ENCODE measurements around the gene ALAS1. TPM values are rescaled to one million over a fixed set of nuclear protein-coding genes. Genes with fewer than 3 reads are reported as not detected.

Gene ALAS1
- total RNA-seq, 2 donors from 2014 or later = 39.8 to 58.8 TPM

DNA sequence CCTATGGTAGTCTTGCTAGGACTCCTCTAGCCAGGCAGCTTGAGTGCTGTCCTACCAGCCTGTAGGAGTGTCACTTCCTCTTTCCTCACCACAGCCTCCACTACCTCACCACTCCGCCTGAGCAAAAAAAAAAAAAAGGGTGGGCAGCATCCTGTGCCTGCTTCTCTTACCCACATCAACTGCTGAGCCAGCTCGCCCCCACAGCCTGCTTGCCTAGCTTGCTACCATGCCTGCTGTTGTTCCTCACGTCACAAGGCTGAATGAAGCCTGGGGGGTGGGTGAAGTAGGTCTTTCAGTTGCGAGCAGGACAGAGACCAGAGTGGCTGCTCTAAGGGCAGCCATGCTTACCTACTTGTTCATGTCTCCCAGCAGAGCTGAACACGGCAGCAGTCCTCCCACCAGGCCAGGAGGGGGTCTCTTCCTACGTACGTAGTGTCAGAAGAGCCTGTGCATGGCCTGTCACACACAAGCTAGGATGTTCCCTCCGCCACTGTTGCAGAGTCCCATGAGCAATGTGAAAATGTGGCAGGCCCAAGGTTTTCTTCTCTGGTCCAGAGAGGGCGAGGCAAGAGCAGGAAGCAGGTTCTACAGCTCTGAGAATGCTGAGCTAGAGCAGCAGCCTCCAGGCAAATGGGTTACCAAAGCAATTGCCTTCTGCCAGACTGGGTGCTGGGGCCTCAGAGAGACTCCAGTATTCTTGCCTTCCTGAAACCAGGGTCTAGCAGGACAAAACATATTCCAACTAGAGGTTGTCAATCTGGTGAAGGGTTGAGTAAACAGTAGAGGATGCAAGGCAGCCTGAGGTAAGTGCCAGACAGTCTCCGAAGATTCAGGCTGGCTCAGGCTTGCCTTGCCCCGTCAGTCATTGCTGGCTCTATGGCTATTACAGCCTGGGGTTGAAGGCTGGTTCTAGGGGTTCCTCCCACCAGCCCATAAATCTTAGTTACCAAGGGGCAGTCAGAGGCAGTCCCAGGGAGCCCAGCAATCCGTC is 55.6 kb downstream of the ALAS1 start:
- Histone ChIP-seq H3K27me3 (replicated peaks; ENCODE audit: insufficient read depth) (no peaks in the 10 kb centered on the region), H3K36me3 (peaks cover 7 to 23% of the 10 kb centered on the region in 2 donors), H3K9me3 (no peaks in the 10 kb centered on the region), H3K27ac (no peak overlapping the region), H3K4me3 (no peak overlapping the region), H3K4me1 (replicated peaks) (no peaks in the 10 kb centered on the region)
- WGBS = 44% methylated on average over 12 of the region's 12 CpGs
- TF ChIP-seq POLR2A (IDR thresholded peaks at IDR 0.05) (no peak), POLR2AphosphoS5 (IDR thresholded peaks at IDR 0.05) (no peak)
- TF ChIP-seq, protein P1, sequence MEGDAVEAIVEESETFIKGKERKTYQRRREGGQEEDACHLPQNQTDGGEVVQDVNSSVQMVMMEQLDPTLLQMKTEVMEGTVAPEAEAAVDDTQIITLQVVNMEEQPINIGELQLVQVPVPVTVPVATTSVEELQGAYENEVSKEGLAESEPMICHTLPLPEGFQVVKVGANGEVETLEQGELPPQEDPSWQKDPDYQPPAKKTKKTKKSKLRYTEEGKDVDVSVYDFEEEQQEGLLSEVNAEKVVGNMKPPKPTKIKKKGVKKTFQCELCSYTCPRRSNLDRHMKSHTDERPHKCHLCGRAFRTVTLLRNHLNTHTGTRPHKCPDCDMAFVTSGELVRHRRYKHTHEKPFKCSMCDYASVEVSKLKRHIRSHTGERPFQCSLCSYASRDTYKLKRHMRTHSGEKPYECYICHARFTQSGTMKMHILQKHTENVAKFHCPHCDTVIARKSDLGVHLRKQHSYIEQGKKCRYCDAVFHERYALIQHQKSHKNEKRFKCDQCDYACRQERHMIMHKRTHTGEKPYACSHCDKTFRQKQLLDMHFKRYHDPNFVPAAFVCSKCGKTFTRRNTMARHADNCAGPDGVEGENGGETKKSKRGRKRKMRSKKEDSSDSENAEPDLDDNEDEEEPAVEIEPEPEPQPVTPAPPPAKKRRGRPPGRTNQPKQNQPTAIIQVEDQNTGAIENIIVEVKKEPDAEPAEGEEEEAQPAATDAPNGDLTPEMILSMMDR (IDR thresholded peaks at IDR 0.05) = no peak
- DNase-seq (ENCODE audit: low spot score) = no peak
- intact Hi-C loops (cut with DNase I) = no loop called here

DNA sequence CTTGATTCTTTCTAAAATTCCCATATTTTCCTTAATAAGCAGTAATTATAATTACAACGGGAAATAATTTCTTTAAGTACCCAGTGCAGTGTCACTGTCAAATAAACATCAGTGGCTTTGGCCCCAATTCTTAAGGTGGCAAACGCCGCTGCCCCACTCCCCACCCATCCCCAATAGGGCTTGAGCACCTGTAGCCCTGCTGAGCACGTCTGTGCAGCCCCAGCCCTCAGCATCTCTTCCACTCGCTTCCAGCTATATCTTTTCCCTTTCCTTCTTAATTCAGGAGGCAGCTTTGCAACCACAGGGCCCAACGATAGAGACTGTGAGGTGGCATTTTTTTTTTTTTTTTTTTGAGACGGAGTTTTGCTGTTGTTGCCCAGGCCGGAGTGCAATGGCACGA is 56.6 kb downstream of the ALAS1 start:
- H3K9me3 ChIP-seq = no peaks in the 10 kb centered on the region
- H3K27ac ChIP-seq = no peak overlapping the region
- H3K4me1 ChIP-seq (replicated peaks) = no peaks in the 10 kb centered on the region
- H3K4me3 ChIP-seq = no peak overlapping the region
- no peaks in the 10 kb centered on the region for H3K27me3 ChIP-seq (replicated peaks; ENCODE audit: insufficient read depth)
- TF ChIP-seq POLR2A (IDR thresholded peaks at IDR 0.05) = no peak
- TF ChIP-seq, protein P1 (IDR thresholded peaks at IDR 0.05) = no peak
- TF ChIP-seq POLR2AphosphoS5 (IDR thresholded peaks at IDR 0.05) = no peak
- 70% methylated on average over 9 of the region's 9 CpGs for WGBS
- intact Hi-C loops (cut with DNase I) = no loop called here
- peaks cover 12 to 32% of the 10 kb centered on the region in 2 donors for H3K36me3 ChIP-seq
- DNase-seq (ENCODE audit: low spot score) = no peak

DNA sequence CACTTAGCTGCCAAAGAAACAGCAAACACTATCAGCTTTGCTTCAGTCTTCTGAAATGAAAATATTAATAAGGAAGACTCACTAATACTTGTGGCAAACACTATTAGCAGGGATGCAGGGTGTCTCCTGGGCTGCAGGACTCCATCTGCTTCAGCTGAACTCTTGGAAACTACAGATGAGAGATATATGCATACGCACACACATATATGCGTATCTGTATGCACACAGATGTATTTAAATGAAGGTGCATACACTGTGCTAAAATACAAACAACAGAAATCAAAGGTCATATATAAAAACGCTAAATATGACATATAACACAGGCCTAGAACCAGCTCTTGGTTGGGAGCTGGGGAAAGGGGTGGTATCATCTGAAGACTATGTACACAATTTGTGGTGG is 58.2 kb downstream of the ALAS1 start:
- TF ChIP-seq POLR2A (IDR thresholded peaks at IDR 0.05) (no peak), POLR2AphosphoS5 (IDR thresholded peaks at IDR 0.05) (no peak)
- TF ChIP-seq, protein P1 (IDR thresholded peaks at IDR 0.05) = no peak
- no peak for DNase-seq (ENCODE audit: low spot score)
- intact Hi-C loops (cut with DNase I) = no loop called here
- 91% methylated on average over 3 of the region's 3 CpGs for WGBS
- Histone ChIP-seq H3K27me3 (replicated peaks; ENCODE audit: insufficient read depth) (no peaks in the 10 kb centered on the region), H3K9me3 (no peaks in the 10 kb centered on the region), H3K4me3 (no peak overlapping the region), H3K36me3 (peaks cover 13 to 40% of the 10 kb centered on the region in 2 donors), H3K27ac (no peak overlapping the region), H3K4me1 (replicated peaks) (no peaks in the 10 kb centered on the region)

DNA sequence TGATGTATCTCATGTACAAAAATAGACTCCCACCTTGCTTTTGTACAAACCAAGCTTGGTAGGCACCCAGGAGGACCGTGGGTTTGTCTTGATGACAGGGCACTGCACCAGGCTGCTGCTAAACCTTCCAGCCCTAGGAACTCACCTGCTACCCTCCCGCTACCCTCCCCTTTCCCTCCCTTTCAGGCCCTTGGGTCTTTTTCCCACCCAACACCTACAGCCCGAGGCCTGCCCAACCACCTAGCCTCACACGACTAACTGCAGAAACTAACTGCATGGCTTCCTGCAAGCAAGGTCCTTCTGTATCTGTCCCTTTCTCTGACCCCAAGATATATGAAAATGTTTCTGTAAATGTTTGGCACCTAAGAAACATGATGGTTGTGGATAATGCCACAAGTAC is 58.7 kb downstream of the ALAS1 start:
- 67% methylated on average over 4 of the region's 4 CpGs for WGBS
- H3K9me3 ChIP-seq = no peaks in the 10 kb centered on the region
- peaks cover 15 to 45% of the 10 kb centered on the region in 2 donors for H3K36me3 ChIP-seq
- H3K4me1 ChIP-seq (replicated peaks) = no peaks in the 10 kb centered on the region
- intact Hi-C loops (cut with DNase I) = no loop called here
- no peak overlapping the region for H3K4me3 ChIP-seq
- H3K27ac ChIP-seq = no peak overlapping the region
- TF ChIP-seq POLR2A (IDR thresholded peaks at IDR 0.05) = no peak
- TF ChIP-seq, protein P1 (IDR thresholded peaks at IDR 0.05) = no peak
- TF ChIP-seq POLR2AphosphoS5 (IDR thresholded peaks at IDR 0.05) = no peak
- H3K27me3 ChIP-seq (replicated peaks; ENCODE audit: insufficient read depth) = no peaks in the 10 kb centered on the region
- DNase-seq (ENCODE audit: low spot score) = no peak

All from prostate gland (tissue), 2 donors.